8988T (cell line): Measurements from ENCODE around the gene NEURL1.
A peak's percentile ranks its signal among the peaks of the same experiment; 100 is the strongest.
"Not testable (repeated sequence)": the region's sequence is repeated elsewhere in the genome, so short reads cannot be mapped to it uniquely, and the experiment has no call there.

Source experiments
- DNase-seq: peaks from one replicate; pipeline ENCODE4 v3.0.0; 2011

NEURL1 gene

DNA sequence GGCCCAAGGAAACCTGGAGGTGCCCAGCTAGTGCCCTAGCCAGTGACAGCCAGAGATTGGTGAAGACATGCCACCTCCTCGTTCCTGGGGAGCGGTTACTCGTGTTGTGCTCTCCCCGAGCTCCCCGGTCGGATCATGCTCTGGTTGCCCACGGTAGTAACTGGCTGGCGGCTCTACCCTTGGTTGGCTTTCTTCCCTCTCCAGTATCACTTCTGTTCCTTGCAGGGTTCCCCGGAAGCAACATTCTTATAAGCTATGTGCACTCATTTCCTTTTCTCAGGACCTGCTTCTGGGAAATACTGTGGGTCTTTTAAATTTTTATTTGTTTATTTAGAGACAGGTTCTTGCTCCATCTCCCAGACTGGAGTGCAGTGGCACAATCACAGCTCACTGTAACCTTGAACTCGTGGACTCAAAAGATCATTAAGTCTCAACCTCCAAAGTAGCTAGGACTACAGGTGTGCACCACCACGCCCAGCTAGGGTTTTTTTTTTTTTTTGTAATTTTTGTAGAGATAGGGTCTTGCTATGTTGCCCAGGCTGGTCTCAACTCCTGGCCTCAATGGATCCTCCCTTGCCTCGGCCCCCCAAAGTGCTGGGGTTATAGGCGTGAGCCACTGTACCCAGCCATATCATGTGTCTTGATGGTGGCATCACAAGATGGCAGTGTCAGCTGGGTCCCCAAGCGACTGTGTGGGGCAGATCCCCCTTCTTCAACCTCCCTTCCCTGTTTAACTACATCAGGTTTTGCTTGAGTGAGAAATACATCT lies 27.9 kb upstream of the NEURL1 start:
- no peak for DNase-seq

DNA sequence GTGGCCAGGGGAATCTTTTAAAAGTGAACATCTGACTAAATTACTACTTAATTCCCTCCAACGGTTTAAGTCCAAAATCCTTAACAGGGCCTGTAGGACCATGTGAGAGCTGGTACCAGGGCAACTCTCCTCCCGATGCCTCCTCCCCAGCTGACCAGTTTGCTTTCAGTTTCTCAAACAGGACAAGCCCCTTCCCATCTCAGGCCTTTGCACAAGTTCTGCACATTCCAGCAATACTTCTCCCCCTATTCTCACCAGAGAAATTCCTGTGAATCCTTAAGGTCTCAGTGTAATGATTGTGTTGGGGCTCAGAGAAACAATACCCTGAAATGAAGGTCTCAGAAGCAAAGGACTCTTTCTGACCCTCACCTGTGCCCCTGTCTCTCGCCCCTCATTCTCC lies 26.8 kb upstream of the NEURL1 start:
- no peak for DNase-seq

DNA sequence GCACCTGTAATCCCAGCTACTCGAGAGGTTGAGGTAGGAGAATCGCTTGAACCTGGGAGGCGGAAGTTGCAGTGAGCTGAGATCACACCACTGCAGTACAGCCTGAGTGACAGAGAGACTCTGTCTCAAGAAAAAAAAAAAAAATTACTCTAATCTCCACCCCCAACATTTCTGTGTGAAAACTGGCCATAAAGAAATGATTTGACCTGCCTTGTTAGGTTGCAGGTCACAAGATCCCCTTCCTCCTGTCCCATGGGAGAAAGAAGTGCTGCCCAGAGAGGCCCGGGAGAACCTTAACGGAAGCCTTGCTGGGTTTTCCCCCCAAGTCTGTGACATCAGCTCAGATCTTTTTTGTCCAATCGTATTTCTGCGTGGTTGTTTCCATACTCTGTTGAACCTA lies 26.1 kb upstream of the NEURL1 start:
- DNase-seq: no peak

- DNase-seq: no peak
Observed at GRCh38 chr10:103469201-103469600, 24.3 kb upstream of the NEURL1 start.

- DNase-seq: no peak
Observed at GRCh38 chr10:103470761-103471653, 22.5 kb upstream of the NEURL1 start.

DNA sequence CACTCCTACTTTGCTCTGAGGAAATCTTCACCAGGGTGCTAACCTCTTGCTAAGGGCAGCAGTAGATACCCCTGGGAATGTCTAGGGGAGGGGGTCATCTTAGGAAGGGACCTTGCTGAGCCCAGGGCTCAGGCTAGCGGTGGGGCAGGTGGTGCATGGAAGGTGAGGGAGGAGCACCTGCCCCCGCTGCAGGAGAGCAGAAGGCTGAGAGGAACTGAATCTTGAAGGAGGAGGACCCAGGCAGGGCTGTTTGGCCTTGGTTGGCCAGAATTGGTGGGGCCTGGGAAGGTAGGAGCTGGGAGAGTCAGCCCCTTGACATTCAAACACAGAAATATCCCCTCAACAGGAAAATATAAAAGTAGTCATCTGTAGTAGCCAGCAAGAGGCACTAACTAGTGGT lies 21.5 kb upstream of the NEURL1 start:
- DNase-seq: no peak

GRCh38 chr10:103473261-103473671 lies 20.2 kb upstream of the NEURL1 start:
- DNase-seq: no peak

- no peak for DNase-seq
Observed at GRCh38 chr10:103474077-103474476, 19.4 kb upstream of the NEURL1 start.

DNA sequence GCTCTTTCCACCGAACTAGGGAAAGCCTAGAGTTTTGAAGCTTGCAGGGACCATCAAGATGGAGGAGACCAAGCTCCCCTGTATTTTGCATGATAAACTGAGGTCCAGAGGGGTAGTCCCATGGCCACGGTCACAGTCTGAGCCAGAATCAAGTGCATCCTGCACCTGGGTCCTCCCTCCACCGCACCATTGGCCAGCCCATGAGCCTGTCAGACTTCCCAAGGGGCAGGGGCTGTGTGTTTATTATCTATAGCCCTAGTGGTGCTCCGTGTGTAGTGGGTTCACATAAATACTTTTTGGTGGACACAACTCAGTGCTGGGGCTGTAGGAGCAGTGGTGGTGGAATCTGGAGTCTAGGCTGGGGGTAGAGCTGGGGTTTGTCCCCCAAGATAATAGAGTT lies 18.1 kb upstream of the NEURL1 start:
- no peak for DNase-seq

GRCh38 chr10:103476046-103476768 lies 17.3 kb upstream of the NEURL1 start:
- DNase-seq: no peak

DNA sequence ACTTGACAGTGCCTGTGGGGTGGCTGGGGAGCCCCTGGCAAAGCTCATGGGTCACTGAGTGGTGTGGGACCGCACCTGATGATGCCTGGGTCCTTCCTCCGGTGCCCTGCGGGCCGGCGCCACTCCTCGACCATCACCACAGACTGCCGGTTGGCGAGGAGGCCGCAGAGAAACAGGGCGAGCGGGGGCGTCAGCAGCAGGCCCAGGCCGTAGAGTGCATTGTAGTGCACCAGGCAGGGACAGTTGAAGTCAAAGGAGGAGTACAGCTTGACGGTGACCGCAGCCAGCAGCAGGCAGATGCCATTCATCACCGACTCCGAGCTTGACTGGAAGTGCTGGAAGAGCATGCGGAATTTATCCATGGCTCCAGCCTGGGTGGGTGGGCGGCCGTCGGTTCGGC lies 14.8 kb upstream of the NEURL1 start:
- no peak for DNase-seq

DNA sequence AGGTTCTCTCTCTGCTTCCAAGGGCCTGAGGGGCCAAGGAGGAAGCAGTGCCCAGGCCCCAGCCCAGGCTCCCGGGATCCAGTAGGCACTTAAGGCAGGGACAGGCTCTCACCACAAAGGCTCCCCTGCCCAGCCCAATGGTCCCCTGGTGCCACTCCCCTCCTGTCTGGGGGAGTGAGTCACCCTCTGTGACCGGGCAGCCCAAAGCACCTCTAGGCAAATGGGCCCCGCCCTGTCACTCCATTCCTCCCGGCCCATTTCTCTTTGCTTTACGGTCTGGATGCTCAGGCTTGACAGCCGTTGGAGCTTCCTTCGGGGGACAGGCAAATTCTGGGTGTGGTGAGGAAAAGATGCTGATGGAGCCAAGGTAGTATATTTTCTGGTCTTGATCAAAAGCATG lies 14.4 kb upstream of the NEURL1 start, which contains the start of gene CALHM3:
CALHM3 (minus strand) TSS at position 106 of the 400 bp plus-strand sequence. CDS start 208 bp downstream, outside the sequence.
- no peak for DNase-seq

DNA sequence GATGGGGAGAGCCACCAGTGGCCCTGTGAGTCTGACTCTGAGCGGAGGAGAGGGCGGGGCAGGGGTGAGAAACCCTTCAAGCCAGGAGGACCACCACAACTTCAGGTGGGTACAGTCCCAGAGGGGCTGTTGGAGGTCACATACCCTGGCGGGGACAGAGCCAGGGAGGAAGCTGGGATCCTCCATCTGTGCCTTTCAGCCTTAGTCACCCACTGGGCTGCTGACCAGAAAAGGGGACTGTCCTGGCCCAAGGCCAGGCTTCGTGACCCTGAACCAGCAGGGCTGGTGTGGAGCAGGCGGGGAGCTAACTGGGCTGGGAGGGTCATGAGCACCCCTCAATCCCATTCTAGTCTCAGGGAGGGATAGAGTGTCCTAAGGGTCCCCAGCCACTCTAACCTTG lies 13.0 kb upstream of the NEURL1 start:
- DNase-seq: no peak

DNA sequence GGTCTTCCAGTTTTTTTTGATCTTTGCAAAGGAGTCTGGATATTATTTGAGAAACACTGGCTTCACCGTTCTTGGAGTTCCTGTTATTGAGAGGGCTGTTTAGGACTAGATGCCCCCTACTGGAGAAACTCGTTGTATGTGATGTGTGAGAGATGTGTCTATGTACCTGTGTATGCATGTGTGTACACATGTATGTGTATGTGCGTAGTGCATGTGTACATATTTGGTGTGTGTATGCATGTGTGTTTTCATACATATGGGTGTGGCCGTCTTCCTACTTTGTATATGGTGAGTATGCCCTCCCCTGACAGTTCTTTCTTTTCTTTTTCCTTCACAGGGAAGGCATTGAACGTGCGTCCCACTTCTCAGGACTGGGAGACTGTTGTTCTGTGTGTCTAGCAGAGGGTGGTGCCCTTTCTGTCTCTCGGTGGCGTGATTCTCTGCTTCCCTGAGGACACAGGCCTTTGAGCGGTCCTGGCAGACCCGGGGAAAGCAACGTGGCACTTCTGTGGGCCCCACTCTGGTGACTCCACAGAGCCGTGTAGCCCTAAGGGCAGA lies 11.5 kb upstream of the NEURL1 start:
- DNase-seq: no peak

- DNase-seq: not testable (repeated sequence)
Observed at GRCh38 chr10:103486635-103487409, 6.7 kb upstream of the NEURL1 start.

DNA sequence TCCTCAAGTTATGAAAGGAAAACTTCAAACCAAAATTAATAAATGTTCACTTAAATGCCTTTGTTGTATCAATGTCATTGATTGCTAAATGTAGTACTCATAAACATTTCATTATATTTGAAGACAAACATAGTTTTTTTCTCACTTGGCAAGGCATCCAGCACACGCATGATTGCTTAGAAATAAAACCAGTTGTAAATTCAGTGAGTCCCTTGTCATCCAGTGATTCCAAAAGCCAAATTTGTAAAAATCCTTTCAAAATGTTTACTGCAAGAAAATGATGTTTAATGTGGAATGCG lies 6.1 kb upstream of the NEURL1 start:
- DNase-seq: no peak

DNA sequence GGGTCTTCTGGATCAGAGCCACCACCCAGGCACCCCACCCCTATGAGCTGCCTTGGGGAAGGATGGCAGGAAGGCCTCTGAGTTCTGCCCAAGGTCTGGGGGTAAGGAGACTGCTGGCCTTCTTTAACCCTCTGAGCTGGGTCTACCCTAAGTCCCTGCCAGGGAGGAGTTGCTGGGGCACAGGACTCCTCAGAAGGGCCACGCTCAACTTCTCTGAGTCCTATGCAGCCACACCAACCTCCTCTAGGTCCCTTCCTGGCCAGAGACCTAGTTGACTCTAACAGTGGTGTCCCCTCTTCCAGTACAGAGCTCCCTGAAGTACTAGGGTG lies 2.6 kb upstream of the NEURL1 start:
- DNase-seq: no peak

DNA sequence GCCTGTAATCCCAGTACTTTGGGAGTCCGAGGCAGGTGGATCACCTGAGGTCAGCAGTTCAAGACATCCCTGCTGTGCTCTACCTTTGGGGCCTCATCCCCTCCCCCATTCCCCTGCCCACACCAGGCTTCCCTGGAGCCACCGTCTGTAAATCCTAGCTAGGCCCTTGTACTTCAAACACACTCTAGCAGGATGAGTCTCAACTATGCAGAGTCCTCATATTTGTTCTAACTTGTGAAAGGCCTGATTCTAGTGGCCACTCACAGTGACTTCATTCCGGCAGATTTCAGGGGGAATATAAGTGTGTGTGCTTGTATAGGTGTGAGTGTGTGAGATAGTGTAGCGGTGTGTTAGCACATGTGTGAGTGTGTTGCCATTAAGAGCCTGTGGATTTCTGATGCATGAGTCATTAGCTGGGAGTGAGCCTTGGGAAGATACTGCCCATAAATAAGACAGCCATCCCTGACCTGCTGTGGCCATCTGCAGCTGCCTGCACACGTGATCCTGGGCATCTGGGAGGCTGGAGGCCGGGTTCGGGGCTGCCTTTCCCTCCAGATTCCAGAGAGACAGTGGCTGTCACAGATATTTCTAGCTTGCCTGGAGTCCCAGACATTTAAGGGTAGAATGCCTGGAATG lies 1.7 kb upstream of the NEURL1 start:
- peak; percentile 64 for DNase-seq

GRCh38 chr10:103492655-103493261 lies 747 bp upstream of the NEURL1 start:
- DNase-seq: no peak

GRCh38 chr10:103493916-103494877 lies 692 bp downstream of the NEURL1 start:
- DNase-seq: no peak
